ENCODE results near the gene USP21. TPM values are rescaled to one million over a fixed set of nuclear protein-coding genes. Genes with fewer than 3 reads are reported as not detected.

Gene USP21
- polyA plus RNA-seq, 2 of the 4 experiments (the other 2 are of a cell fraction): 22.6 to 23.6 TPM

- Histone ChIP-seq H3K27ac (no peak overlapping the region), H3K4me1 (peaks cover 21% of the 10 kb centered on the region), H3K9me3 (no peaks in the 10 kb centered on the region), H3K4me3 (no peak overlapping the region), H3K4me2 (no peak overlapping the region)
- no peak for FAIRE-seq
- no peak for ATAC-seq
- WGBS (ENCODE audit: missing lambda C conversion rate): 82% methylated on average over 11 of the region's 11 CpGs
- DNase-seq (ENCODE audit: low read depth in 1 of 2, low spot score in 1 of 2): no peak
- ChIA-PET POLR2A (no interaction called here), CTCF (interaction anchor here (1.0 to 18.8 kb wide), 5 partner anchors 9 to 186 kb away, joined by 4 to 200 read pairs (median 7); partner anchors contain the start of genes PPOX and TOMM40L)
- no peak for TF ChIP-seq EHF (CRISPR knock-in tag; IDR thresholded peaks at IDR 0.05)
- TF ChIP-seq RAD21 (conservative IDR thresholded peaks at IDR 0.05 in 1 of 2, IDR thresholded peaks at IDR 0.05 in 1 of 2): no peak
- no peak for TF ChIP-seq ZC3H11A (IDR thresholded peaks at IDR 0.05)
- TF ChIP-seq JUNB (IDR thresholded peaks at IDR 0.05): no peak
- no peak for TF ChIP-seq HOXB5 (CRISPR knock-in tag; IDR thresholded peaks at IDR 0.05)
- no peak for TF ChIP-seq KDM1A (IDR thresholded peaks at IDR 0.05; ENCODE audit: low read depth)
- no peak for TF ChIP-seq SMC3 (IDR thresholded peaks at IDR 0.05)
- TF ChIP-seq, protein P1, sequence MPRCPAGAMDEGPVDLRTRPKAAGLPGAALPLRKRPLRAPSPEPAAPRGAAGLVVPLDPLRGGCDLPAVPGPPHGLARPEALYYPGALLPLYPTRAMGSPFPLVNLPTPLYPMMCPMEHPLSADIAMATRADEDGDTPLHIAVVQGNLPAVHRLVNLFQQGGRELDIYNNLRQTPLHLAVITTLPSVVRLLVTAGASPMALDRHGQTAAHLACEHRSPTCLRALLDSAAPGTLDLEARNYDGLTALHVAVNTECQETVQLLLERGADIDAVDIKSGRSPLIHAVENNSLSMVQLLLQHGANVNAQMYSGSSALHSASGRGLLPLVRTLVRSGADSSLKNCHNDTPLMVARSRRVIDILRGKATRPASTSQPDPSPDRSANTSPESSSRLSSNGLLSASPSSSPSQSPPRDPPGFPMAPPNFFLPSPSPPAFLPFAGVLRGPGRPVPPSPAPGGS (IDR thresholded peaks at IDR 0.05): no peak
- TF ChIP-seq ESRRA (IDR thresholded peaks at IDR 0.05; ENCODE audit: borderline replicate concordance, low read length): no peak
- TF ChIP-seq, protein P2, sequence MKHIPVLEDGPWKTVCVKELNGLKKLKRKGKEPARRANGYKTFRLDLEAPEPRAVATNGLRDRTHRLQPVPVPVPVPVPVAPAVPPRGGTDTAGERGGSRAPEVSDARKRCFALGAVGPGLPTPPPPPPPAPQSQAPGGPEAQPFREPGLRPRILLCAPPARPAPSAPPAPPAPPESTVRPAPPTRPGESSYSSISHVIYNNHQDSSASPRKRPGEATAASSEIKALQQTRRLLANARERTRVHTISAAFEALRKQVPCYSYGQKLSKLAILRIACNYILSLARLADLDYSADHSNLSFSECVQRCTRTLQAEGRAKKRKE (CRISPR knock-in tag; IDR thresholded peaks at IDR 0.05; ENCODE audit: low read depth): no peak
- no peak for TF ChIP-seq JUN (IDR thresholded peaks at IDR 0.05)
- no peak for TF ChIP-seq MAX (IDR thresholded peaks at IDR 0.05)
- TF ChIP-seq RFX5 (IDR thresholded peaks at IDR 0.05): no peak
- no peak for TF ChIP-seq NR3C1 (IDR thresholded peaks at IDR 0.05)
- no peak for TF ChIP-seq POLR2A (IDR thresholded peaks at IDR 0.05; ENCODE audit: low read length)
- TF ChIP-seq ELK1 (IDR thresholded peaks at IDR 0.05; ENCODE audit: low read depth, low read length): no peak
- TF ChIP-seq TP53 (CRISPR knock-in tag; IDR thresholded peaks at IDR 0.05): no peak
- no peak for TF ChIP-seq TFCP2L1 (CRISPR knock-in tag; IDR thresholded peaks at IDR 0.05)
- TF ChIP-seq E2F6 (IDR thresholded peaks at IDR 0.05; ENCODE audit: borderline replicate concordance, low read depth): no peak
- TF ChIP-seq MAFK (IDR thresholded peaks at IDR 0.05; ENCODE audit: partially characterized antibody): no peak
Measured at GRCh38 chr1:161197560-161198193, 38.4 kb downstream of the USP21 start.

DNA sequence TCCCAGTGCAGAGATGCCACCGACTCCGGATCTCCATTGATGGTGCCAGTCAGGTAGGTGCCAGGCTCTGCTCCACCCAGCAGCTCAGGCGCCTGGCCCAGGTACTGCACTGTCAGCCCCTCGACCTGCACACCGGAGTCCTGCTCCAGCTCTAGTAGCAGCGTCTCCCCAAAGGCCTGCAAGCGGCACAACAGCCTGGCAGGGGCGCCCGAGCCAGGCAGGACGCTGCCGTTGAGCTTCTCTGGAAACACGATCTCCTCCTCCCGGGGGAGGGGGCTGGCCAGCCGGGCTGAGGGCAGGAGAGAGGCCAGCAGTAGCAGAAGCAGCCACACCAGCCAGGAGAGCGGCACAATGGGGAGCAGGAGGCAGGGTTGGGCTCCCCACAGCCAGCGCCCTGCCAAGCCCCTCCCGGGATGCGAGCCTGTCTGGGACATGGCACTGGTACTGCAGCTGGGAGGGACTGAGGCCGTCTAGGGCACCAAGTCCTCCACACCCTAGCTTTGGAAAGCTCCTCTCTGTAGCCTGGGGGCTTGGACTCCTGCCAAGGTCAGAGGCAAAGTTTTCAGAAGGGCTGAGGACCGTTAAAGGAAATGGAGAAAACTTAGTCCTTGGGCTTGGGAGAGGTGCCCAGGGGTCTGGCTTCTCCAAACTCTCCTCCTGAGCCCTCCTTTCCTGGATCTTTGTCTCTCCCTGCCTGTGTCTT, 39.0 kb downstream of the USP21 start:
- CTCF ChIA-PET: interaction anchor here (0.8 to 18.8 kb wide), 7 partner anchors 8 to 185 kb away, joined by 3 to 200 read pairs (median 5); partner anchors contain the start of genes PPOX and TOMM40L
- TF ChIP-seq FOXS1 (CRISPR knock-in tag; IDR thresholded peaks at IDR 0.05) (no peak), RARB (CRISPR knock-in tag; IDR thresholded peaks at IDR 0.05) (no peak), SMC3 (IDR thresholded peaks at IDR 0.05) (no peak), HDAC2 (IDR thresholded peaks at IDR 0.05) (no peak), SREBF2 (IDR thresholded peaks at IDR 0.05) (no peak), POLR2AphosphoS2 (conservative IDR thresholded peaks at IDR 0.05; ENCODE audit: low read length) (no peak), FOSB (CRISPR knock-in tag; IDR thresholded peaks at IDR 0.05) (no peak), REST (IDR thresholded peaks at IDR 0.05) (no peak), RAD21 (conservative IDR thresholded peaks at IDR 0.05 in 1 of 2, IDR thresholded peaks at IDR 0.05 in 1 of 2) (no peak), E2F6 (IDR thresholded peaks at IDR 0.05; ENCODE audit: borderline replicate concordance, low read depth) (no peak), RFX5 (IDR thresholded peaks at IDR 0.05) (no peak), TP53 (CRISPR knock-in tag; IDR thresholded peaks at IDR 0.05) (no peak)
- TF ChIP-seq, protein P1 (IDR thresholded peaks at IDR 0.05): no peak

More for the DNA sequence above, 39.0 kb downstream of the USP21 start:
- WGBS (ENCODE audit: missing lambda C conversion rate): 58% methylated on average over 16 of the region's 20 CpGs
- no peaks in the 10 kb centered on the region for H3K9me3 ChIP-seq
- DNase-seq (ENCODE audit: low read depth in 1 of 2, low spot score in 1 of 2) (no peak), FAIRE-seq (no peak), ATAC-seq (no peak)
- peak overlapping the region in 1 of 2 experiments; percentile 42; a peak in 1 of 6 replicates for H3K27ac ChIP-seq
- no peak overlapping the region for H3K4me2 ChIP-seq
- no peak overlapping the region for H3K4me3 ChIP-seq
- POLR2A ChIA-PET: no interaction called here
- peaks cover 25% of the 10 kb centered on the region for H3K4me1 ChIP-seq
